GM23338 (cell line): ENCODE measurements around the gene ABL2. TPM values are rescaled to one million over a fixed set of nuclear protein-coding genes. Genes with fewer than 3 reads are reported as not detected.

Experiments used
- ATAC-seq: fragments of 200-7000 bp; cut with Tn5 transposase; 3 replicates; pipeline ENCODE4 v1.9.1; 2020
- DNase-seq: peaks from one replicate; pipeline ENCODE4 v3.0.0-alpha.2; 2015; ENCODE audit warnings: low spot score
- H2AFZ ChIP-seq: fragments of 200-600 bp; sonication (generic); 2 replicates; pipeline ENCODE4 v1.8.0; 2016; ENCODE audit warnings: antibody characterized with exemption, mild to moderate bottlenecking, moderate library complexity
- H3F3A ChIP-seq: fragments of 200-600 bp; sonication (generic); replicated peaks from 2 replicates; pipeline ENCODE4 v1.8.0; 2017; ENCODE audit warnings: antibody characterized with exemption, mixed run types, low read depth
- H3K27ac ChIP-seq: fragments of 200-600 bp; sonication (generic); 2 replicates; pipeline ENCODE4 v1.6.1; 2016; ENCODE audit warnings: low read depth
- H3K27me3 ChIP-seq: fragments of 200-600 bp; sonication (generic); 2 replicates; pipeline ENCODE4 v1.8.0; 2016; ENCODE audit warnings: mild to moderate bottlenecking, mixed run types, moderate library complexity; ENCODE audit not compliant: insufficient read depth
- H3K36me3 ChIP-seq: fragments of 200-600 bp; sonication (generic); 2 replicates; pipeline ENCODE4 v1.8.0; 2016; ENCODE audit warnings: mild to moderate bottlenecking; ENCODE audit not compliant: insufficient read depth
- H3K4me1 ChIP-seq: fragments of 200-600 bp; sonication (generic); 2 replicates; pipeline ENCODE4 v1.8.0; 2016; ENCODE audit warnings: mild to moderate bottlenecking, moderate library complexity; ENCODE audit not compliant: insufficient read depth
- H3K4me2 ChIP-seq: fragments of 200-600 bp; sonication (generic); 2 replicates; pipeline ENCODE4 v1.7.1; 2017; ENCODE audit warnings: mixed run types
- H3K4me3 ChIP-seq: fragments of 200-600 bp; sonication (generic); 2 replicates; pipeline ENCODE4 v1.6.1; 2016; ENCODE audit warnings: mixed run types
- H3K79me2 ChIP-seq: fragments of 200-600 bp; sonication (generic); replicated peaks from 2 replicates; pipeline ENCODE4 v1.8.0; 2017; ENCODE audit warnings: mild to moderate bottlenecking; ENCODE audit not compliant: insufficient read depth
- H3K9me2 ChIP-seq: fragments of 200-600 bp; sonication (generic); 2 replicates; pipeline ENCODE4 v1.8.0; 2017; ENCODE audit not compliant: insufficient read depth
- H4K20me1 ChIP-seq: fragments of 200-600 bp; sonication (generic); replicated peaks from 2 replicates; pipeline ENCODE4 v1.8.0; 2017; ENCODE audit warnings: mild to moderate bottlenecking; ENCODE audit not compliant: insufficient read depth
- H3K27ac Mint-ChIP-seq: 2 replicates; pipeline ENCODE4 v1.8.0; 2020; ENCODE audit warnings: inconsistent platforms, mild to moderate bottlenecking, moderate library complexity, mixed read lengths
- H3K27me3 Mint-ChIP-seq: 3 replicates; pipeline ENCODE4 v1.8.0; 2022; ENCODE audit warnings: low read depth, mild to moderate bottlenecking, moderate library complexity, mixed read lengths, inconsistent platforms; ENCODE audit not compliant: insufficient read depth, poor library complexity
- H3K36me3 Mint-ChIP-seq: 3 replicates; pipeline ENCODE4 v1.8.0; 2021; ENCODE audit warnings: low read depth, mild to moderate bottlenecking, inconsistent platforms, moderate library complexity, mixed read lengths
- H3K4me1 Mint-ChIP-seq: 3 replicates; pipeline ENCODE4 v1.8.0; 2020; ENCODE audit warnings: mild to moderate bottlenecking, inconsistent platforms, mixed read lengths
- H3K4me3 Mint-ChIP-seq: 3 replicates; pipeline ENCODE4 v1.8.0; 2021; ENCODE audit warnings: moderate library complexity, mild to moderate bottlenecking, inconsistent platforms, mixed read lengths
- H3K9me3 Mint-ChIP-seq: 3 replicates; pipeline ENCODE4 v1.8.0; 2020; ENCODE audit warnings: moderate library complexity, mild to moderate bottlenecking, inconsistent platforms, mixed read lengths
- CREB1 ChIP-seq: fragments of 250-450 bp; sonication (Bioruptor Pico); IDR thresholded peaks from 2 replicates; pipeline ENCODE4 v1.5.0; 2020; ENCODE audit warnings: low read depth, mild to moderate bottlenecking, moderate library complexity
- EZH2 ChIP-seq: fragments of 200-600 bp; sonication (generic); IDR thresholded peaks from one replicate; pipeline ENCODE4 v1.8.0; 2017; ENCODE audit warnings: antibody characterized with exemption, mild to moderate bottlenecking, low read depth; ENCODE audit not compliant: unreplicated experiment
- EZH2phosphoT487 ChIP-seq: fragments of 200-600 bp; sonication (generic); IDR thresholded peaks from one replicate; pipeline ENCODE4 v1.8.1; 2018; ENCODE audit warnings: antibody characterized with exemption; ENCODE audit not compliant: unreplicated experiment
- JUNB ChIP-seq: IDR thresholded peaks from one replicate; pipeline ENCODE4 v1.6.1; 2016; ENCODE audit warnings: antibody characterized with exemption; ENCODE audit not compliant: unreplicated experiment
- NANOG ChIP-seq: IDR thresholded peaks from 2 replicates; pipeline ENCODE4 v1.6.1; 2016; ENCODE audit warnings: antibody characterized with exemption, borderline replicate concordance
- POLR2AphosphoS5 ChIP-seq: IDR thresholded peaks from 2 replicates; pipeline ENCODE4 v1.6.1; 2016; ENCODE audit warnings: antibody characterized with exemption, low read depth
- REST ChIP-seq: IDR thresholded peaks from one replicate; pipeline ENCODE4 v1.6.1; 2018; ENCODE audit warnings: antibody characterized with exemption; ENCODE audit not compliant: unreplicated experiment
- STAT1 ChIP-seq: IDR thresholded peaks from one replicate; pipeline ENCODE4 v1.6.1; 2016; ENCODE audit warnings: antibody characterized with exemption; ENCODE audit not compliant: unreplicated experiment
- ZNF114 ChIP-seq: fragments of 250-450 bp; sonication (Bioruptor Pico); IDR thresholded peaks from 2 replicates; pipeline ENCODE4 v1.5.0; 2020; ENCODE audit warnings: mild to moderate bottlenecking, moderate library complexity
- ZNF331 ChIP-seq: fragments of 250-450 bp; sonication (Bioruptor Pico); IDR thresholded peaks from 2 replicates; pipeline ENCODE4 v1.5.0; 2020; ENCODE audit warnings: low read depth, mild to moderate bottlenecking, moderate library complexity
- polyA plus RNA-seq: library from polyadenylated mRNA; unstranded; fragments of >200 nt; fragmentation: Nextera tagmentation; extraction: Ambion mirVana; gene quantifications from 2 replicates; pipeline ENCODE4 v1.2.1, GENCODE V29; 2016
- total RNA-seq: library from RNA; depleted of rRNA; stranded (reverse); fragments of >200 nt; shearing (Covaris generic); gene quantifications from 2 replicates; pipeline ENCODE4 v1.2.3, GENCODE V29; 2014
- TF ChIP-seq, protein P1 (sequence below): IDR thresholded peaks from 2 replicates; pipeline ENCODE4 v1.6.1; 2016; ENCODE audit warnings: antibody characterized with exemption
- TF ChIP-seq, protein P2 (sequence below): fragments of 250-450 bp; sonication (Bioruptor Pico); IDR thresholded peaks from 2 replicates; pipeline ENCODE4 v1.5.0; 2020; ENCODE audit warnings: mild to moderate bottlenecking, moderate library complexity

The ABL2 gene
- total and polyA plus RNA-seq, 2 experiments from 2014 or later: 5.8 to 22.7 TPM

DNA sequence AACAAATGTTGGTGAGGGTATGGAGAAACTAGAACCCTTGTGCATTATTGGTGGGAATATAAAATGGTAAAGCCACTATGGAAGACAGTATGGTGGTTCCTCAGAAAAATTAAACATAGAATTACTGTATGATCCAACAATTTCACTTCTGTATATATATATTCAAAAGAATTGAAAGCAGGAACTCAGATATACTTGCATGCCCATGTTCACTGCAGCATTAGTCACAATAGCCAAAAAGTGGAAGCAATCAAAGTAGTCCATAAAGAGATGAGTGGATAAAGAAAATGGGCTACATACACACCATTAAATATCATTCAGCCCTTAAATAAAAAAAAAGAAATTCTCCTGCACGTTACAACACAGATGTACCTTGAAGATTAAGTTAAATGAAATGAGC, 34.1 kb downstream of the ABL2 start (continued):
- TF ChIP-seq, protein P1, sequence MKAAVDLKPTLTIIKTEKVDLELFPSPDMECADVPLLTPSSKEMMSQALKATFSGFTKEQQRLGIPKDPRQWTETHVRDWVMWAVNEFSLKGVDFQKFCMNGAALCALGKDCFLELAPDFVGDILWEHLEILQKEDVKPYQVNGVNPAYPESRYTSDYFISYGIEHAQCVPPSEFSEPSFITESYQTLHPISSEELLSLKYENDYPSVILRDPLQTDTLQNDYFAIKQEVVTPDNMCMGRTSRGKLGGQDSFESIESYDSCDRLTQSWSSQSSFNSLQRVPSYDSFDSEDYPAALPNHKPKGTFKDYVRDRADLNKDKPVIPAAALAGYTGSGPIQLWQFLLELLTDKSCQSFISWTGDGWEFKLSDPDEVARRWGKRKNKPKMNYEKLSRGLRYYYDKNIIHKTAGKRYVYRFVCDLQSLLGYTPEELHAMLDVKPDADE: no peak

DNA sequence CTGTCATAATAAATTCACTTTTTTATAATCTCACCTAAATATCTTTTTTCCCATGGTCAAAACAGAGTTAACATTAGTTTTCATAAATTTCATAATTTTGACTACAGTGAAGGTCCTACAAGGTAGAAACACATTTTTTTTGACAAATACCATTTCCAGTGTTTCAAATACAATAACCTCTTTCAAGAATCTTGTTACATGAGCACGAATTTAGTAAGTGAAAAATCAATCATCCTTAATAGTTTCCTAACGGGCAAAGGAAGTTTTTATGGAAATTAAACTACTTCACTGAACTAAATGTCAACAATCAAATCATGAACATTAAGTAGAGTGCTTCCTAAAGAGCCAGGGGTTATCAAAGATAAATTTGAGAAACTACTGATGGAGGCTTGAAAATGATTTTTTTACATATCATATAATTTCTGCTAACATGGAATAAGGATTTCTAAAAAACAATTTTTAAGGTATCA, 35.4 kb downstream of the ABL2 start:
- Histone ChIP-seq H3K4me1 (0 out of 2 replicates have a peak, but pooled peaks cover 6% of the 10 kb centered on the region), H3K9me2 (no peaks in the 10 kb centered on the region), H3K4me3 (no peak overlapping the region), H3K79me2 (peaks cover 76% of the 10 kb centered on the region), H3K27ac (no peak overlapping the region), H2AFZ (no peak overlapping the region), H3K27me3 (no peaks in the 10 kb centered on the region), H3K4me2 (no peak overlapping the region), H3F3A (no peaks in the 10 kb centered on the region), H4K20me1 (no peaks in the 10 kb centered on the region; the same call in none of the 2 replicates), H3K36me3 (no peaks in the 10 kb centered on the region)
- H3K27ac Mint-ChIP-seq: no peak overlapping the region
- no peak for ATAC-seq
- peaks cover 2% of the 10 kb centered on the region for H3K27me3 Mint-ChIP-seq
- DNase-seq: no peak
- no peaks in the 10 kb centered on the region for H3K9me3 Mint-ChIP-seq
- H3K4me1 Mint-ChIP-seq: peaks cover 9% of the 10 kb centered on the region; the same call in 2 of the 3 replicates
- no peak overlapping the region for H3K4me3 Mint-ChIP-seq
- H3K36me3 Mint-ChIP-seq: peaks cover 3% of the 10 kb centered on the region; the same call in 2 of the 3 replicates
- TF ChIP-seq EZH2 (no peak), CREB1 (CRISPR knock-in tag) (no peak), ZNF331 (no peak), NANOG (no peak), STAT1 (no peak), REST (no peak), ZNF114 (CRISPR knock-in tag) (no peak), POLR2AphosphoS5 (no peak), JUNB (no peak), EZH2phosphoT487 (no peak)
- TF ChIP-seq, protein P2, sequence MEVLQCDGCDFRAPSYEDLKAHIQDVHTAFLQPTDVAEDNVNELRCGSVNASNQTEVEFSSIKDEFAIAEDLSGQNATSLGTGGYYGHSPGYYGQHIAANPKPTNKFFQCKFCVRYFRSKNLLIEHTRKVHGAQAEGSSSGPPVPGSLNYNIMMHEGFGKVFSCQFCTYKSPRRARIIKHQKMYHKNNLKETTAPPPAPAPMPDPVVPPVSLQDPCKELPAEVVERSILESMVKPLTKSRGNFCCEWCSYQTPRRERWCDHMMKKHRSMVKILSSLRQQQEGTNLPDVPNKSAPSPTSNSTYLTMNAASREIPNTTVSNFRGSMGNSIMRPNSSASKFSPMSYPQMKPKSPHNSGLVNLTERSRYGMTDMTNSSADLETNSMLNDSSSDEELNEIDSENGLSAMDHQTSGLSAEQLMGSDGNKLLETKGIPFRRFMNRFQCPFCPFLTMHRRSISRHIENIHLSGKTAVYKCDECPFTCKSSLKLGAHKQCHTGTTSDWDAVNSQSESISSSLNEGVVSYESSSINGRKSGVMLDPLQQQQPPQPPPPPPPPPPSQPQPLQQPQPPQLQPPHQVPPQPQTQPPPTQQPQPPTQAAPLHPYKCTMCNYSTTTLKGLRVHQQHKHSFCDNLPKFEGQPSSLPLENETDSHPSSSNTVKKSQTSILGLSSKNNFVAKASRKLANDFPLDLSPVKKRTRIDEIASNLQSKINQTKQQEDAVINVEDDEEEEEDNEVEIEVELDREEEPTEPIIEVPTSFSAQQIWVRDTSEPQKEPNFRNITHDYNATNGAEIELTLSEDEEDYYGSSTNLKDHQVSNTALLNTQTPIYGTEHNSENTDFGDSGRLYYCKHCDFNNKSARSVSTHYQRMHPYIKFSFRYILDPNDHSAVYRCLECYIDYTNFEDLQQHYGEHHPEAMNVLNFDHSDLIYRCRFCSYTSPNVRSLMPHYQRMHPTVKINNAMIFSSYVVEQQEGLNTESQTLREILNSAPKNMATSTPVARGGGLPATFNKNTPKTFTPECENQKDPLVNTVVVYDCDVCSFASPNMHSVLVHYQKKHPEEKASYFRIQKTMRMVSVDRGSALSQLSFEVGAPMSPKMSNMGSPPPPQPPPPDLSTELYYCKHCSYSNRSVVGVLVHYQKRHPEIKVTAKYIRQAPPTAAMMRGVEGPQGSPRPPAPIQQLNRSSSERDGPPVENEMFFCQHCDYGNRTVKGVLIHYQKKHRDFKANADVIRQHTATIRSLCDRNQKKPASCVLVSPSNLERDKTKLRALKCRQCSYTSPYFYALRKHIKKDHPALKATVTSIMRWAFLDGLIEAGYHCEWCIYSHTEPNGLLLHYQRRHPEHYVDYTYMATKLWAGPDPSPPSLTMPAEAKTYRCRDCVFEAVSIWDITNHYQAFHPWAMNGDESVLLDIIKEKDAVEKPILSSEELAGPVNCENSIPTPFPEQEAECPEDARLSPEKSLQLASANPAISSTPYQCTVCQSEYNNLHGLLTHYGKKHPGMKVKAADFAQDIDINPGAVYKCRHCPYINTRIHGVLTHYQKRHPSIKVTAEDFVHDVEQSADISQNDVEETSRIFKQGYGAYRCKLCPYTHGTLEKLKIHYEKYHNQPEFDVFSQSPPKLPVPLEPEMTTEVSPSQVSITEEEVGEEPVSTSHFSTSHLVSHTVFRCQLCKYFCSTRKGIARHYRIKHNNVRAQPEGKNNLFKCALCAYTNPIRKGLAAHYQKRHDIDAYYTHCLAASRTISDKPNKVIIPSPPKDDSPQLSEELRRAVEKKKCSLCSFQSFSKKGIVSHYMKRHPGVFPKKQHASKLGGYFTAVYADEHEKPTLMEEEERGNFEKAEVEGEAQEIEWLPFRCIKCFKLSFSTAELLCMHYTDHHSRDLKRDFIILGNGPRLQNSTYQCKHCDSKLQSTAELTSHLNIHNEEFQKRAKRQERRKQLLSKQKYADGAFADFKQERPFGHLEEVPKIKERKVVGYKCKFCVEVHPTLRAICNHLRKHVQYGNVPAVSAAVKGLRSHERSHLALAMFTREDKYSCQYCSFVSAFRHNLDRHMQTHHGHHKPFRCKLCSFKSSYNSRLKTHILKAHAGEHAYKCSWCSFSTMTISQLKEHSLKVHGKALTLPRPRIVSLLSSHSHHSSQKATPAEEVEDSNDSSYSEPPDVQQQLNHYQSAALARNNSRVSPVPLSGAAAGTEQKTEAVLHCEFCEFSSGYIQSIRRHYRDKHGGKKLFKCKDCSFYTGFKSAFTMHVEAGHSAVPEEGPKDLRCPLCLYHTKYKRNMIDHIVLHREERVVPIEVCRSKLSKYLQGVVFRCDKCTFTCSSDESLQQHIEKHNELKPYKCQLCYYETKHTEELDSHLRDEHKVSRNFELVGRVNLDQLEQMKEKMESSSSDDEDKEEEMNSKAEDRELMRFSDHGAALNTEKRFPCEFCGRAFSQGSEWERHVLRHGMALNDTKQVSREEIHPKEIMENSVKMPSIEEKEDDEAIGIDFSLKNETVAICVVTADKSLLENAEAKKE (CRISPR knock-in tag): no peak
- TF ChIP-seq, protein P1: no peak
